Ovary (tissue), 3 donors: ENCODE measurements around the gene GTF2A1.

Source experiments
- CTCF ChIP-seq, 3 donors: fragments of 450-650 bp in 2 of 3; fragments of 200-600 bp in 1 of 3; IDR thresholded peaks; one replicate each; pipeline versions ENCODE4 v1.5.1 to v1.8.0; 2016 to 2022; ENCODE audit warnings: antibody characterized with exemption in 3 of 3, mild to moderate bottlenecking in 1 of 3
- POLR2A ChIP-seq: fragments of 450-650 bp; IDR thresholded peaks from one replicate; pipeline ENCODE4 v1.6.1; 2017; ENCODE audit warnings: antibody characterized with exemption, mild to moderate bottlenecking, moderate library complexity
- donor health status: DM: no; HTN: no; CAD: no.

- TF ChIP-seq POLR2A (no peak), CTCF (IDR thresholded peaks at IDR 0.05) (no peak)
Observed at GRCh38 chr14:81148635-81149034, 72.1 kb downstream of the GTF2A1 start.
